ENCODE data around the gene ALDH5A1. TPM values are rescaled to one million over a fixed set of nuclear protein-coding genes. Genes with fewer than 3 reads are reported as not detected.

ALDH5A1 gene
- total RNA-seq, 1 donor from 2014 or later = 12.9 TPM

DNA sequence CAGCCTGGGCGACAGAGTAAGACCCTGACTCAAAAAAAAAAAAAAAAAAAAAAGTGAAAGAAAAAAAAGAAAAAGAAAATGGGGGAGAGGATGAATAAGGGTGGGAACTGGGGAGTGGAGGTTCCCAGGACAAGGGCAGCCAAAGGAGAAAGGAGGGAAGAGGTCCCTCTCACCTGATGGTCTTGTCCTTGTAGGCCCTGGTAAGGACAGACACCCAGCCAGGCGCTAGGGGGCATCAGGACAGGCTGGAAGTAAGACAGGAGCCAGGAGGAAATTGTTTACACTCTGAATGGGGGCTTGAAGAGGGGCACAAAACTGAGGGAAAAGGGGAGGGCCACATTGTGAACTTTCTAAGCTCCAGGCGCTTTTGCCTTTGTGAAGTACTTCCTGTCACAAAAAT is 2.3 kb upstream of the ALDH5A1 start:
- Mint-ChIP-seq H3K4me1 (peaks cover 11% of the 10 kb centered on the region), H3K27ac (ENCODE audit: unreplicated experiment) (no peak overlapping the region), H3K4me3 (peak overlapping the region; percentile 73), H3K36me3 (ENCODE audit: low read depth) (peaks cover 4% of the 10 kb centered on the region), H3K9me3 (peaks cover 7% of the 10 kb centered on the region), H3K27me3 (ENCODE audit: low read depth) (no peaks in the 10 kb centered on the region)
- TF ChIP-seq, protein P1, sequence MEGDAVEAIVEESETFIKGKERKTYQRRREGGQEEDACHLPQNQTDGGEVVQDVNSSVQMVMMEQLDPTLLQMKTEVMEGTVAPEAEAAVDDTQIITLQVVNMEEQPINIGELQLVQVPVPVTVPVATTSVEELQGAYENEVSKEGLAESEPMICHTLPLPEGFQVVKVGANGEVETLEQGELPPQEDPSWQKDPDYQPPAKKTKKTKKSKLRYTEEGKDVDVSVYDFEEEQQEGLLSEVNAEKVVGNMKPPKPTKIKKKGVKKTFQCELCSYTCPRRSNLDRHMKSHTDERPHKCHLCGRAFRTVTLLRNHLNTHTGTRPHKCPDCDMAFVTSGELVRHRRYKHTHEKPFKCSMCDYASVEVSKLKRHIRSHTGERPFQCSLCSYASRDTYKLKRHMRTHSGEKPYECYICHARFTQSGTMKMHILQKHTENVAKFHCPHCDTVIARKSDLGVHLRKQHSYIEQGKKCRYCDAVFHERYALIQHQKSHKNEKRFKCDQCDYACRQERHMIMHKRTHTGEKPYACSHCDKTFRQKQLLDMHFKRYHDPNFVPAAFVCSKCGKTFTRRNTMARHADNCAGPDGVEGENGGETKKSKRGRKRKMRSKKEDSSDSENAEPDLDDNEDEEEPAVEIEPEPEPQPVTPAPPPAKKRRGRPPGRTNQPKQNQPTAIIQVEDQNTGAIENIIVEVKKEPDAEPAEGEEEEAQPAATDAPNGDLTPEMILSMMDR (conservative IDR thresholded peaks at IDR 0.05) = peak; percentile 45
- no peak for DNase-seq (ENCODE audit: low read depth, low spot score)

DNA sequence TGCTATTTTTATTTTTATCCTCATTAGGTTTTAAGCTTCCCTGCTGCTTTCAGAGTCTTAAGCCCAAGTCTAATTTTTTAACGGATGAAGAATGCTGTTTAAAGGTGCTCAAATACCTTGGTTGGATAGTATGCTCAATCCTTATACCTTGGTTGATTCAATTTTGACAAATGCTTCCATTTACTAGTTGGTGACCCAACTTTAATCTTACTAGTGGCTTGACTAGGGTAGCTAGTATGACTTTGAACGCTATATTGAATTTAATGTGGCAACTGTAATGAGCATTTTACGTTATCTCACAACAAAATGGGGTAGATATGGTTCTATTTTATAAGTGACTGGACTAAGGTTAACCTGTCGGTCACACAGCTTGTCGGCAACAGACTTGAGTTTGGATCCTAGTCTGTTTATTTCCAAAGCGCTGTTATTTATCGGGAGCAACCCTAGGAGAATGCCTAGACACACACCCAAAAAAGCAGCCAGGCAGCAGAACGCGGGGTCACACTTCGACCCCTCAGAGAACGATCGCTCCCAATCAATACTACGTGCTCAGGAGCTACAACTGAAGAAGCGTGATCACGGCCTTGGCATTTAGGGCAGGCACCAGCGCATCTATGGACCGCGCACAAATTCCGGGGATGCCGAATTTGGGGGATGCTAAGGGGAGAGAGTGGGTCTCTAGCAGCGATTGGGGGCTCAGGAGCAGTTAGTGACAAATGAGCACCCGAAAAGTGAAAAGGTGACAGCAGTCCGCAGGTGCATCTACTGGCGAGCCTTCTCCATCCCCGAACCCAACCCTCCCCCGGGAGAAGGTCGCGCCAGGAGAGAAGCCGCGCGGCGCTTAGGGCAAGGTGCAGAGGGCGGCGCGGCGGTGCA is 586 bp upstream of the ALDH5A1 start:
- Mint-ChIP-seq H3K4me3 (peak overlapping the region; percentile 89), H3K27me3 (ENCODE audit: low read depth) (no peaks in the 10 kb centered on the region), H3K9me3 (peaks cover 7% of the 10 kb centered on the region), H3K36me3 (ENCODE audit: low read depth) (peaks cover 8% of the 10 kb centered on the region), H3K4me1 (peaks cover 11% of the 10 kb centered on the region), H3K27ac (ENCODE audit: unreplicated experiment) (no peak overlapping the region)
- TF ChIP-seq, protein P1 (conservative IDR thresholded peaks at IDR 0.05) = no peak
- no peak for DNase-seq (ENCODE audit: low read depth, low spot score)

DNA sequence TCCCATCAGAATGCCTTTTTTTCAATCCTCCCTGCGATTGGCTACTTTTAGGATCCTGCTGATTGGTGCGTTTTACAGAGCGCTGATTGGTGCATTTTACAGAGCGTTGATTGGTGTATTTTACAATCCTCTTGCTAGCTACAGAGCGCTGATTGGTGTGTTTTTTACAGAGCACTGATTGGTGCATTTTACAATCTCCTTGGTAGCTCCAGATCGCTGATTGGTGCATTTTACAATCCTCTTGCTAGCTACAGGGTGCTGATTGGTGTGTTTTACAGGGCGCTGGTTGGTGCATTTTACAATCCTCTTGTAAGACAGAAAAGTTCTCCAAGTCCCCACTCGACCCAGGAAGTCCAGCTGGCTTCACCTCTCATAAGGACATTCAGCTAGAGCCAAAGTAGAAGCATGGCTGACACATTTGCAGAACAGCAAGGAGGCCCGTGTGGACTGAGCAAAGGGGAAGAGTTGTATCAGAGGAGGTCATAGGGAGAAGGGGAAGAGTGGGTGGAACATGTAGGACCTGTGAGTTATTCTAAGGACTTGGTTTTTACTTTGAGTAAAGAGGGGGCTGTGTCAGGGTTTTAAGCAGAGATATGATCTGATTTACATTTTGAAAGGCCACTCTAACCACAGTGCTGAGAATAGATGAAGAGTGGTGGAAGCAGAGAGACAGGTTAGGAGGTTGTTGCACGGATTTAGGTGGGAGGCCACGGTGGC is 2.6 kb downstream of the ALDH5A1 start:
- TF ChIP-seq, protein P1 (conservative IDR thresholded peaks at IDR 0.05) = no peak
- no peak for DNase-seq (ENCODE audit: low read depth, low spot score)
- H3K36me3 Mint-ChIP-seq (ENCODE audit: low read depth) = peaks cover 8% of the 10 kb centered on the region
- H3K9me3 Mint-ChIP-seq = peaks cover 7% of the 10 kb centered on the region
- H3K4me3 Mint-ChIP-seq = peak overlapping the region; percentile 36
- no peaks in the 10 kb centered on the region for H3K27me3 Mint-ChIP-seq (ENCODE audit: low read depth)
- peaks cover 11% of the 10 kb centered on the region for H3K4me1 Mint-ChIP-seq
- no peak overlapping the region for H3K27ac Mint-ChIP-seq (ENCODE audit: unreplicated experiment)

DNA sequence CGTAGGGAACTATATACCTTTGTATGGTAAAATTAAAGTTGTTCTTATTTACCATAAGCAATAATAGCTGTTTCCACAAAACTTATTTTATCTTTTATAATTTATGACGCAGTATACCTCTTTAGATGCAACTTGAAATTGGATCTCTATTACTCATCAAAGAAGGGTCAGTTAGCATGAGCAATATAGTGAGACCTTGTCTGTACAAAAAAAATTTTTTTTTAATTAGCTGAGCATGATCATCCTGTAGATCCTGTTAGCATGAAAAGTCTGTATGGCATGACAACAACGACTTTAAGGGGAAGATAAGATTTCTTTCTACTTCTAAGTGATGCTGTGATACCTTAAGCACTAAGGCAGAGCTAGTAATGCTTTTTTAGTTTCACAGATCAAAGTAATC is 5.9 kb downstream of the ALDH5A1 start:
- peaks cover 1% of the 10 kb centered on the region for H3K4me1 Mint-ChIP-seq
- H3K27me3 Mint-ChIP-seq (ENCODE audit: low read depth) = no peaks in the 10 kb centered on the region
- H3K27ac Mint-ChIP-seq (ENCODE audit: unreplicated experiment) = no peak overlapping the region
- peaks cover 15% of the 10 kb centered on the region for H3K36me3 Mint-ChIP-seq (ENCODE audit: low read depth)
- no peak overlapping the region for H3K4me3 Mint-ChIP-seq
- TF ChIP-seq, protein P1 (conservative IDR thresholded peaks at IDR 0.05) = no peak
- DNase-seq (ENCODE audit: low read depth, low spot score) = no peak
- H3K9me3 Mint-ChIP-seq = peaks cover 7% of the 10 kb centered on the region

DNA sequence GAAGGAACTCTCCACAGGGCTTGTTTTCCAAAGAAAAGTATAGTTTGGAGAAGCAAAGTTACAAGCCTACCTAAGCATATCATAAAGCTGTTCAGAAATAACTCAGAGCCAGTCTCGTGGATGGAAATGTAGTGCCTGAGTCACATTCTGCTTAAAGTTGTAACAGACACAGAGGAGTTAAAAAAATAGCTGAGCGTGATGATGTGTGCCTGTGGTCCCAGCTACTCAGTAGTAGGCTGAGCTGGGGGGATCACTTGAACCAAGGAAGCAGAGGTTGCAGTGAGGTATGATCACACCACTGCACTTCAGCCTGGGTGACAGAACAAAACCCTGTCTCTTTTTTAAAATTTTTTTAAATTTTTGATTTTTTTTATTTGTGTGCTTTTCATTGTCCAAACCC is 6.6 kb downstream of the ALDH5A1 start:
- H3K36me3 Mint-ChIP-seq (ENCODE audit: low read depth) = peaks cover 15% of the 10 kb centered on the region
- peaks cover 7% of the 10 kb centered on the region for H3K9me3 Mint-ChIP-seq
- H3K4me3 Mint-ChIP-seq = no peak overlapping the region
- H3K27ac Mint-ChIP-seq (ENCODE audit: unreplicated experiment) = no peak overlapping the region
- TF ChIP-seq, protein P1 (conservative IDR thresholded peaks at IDR 0.05) = no peak
- H3K4me1 Mint-ChIP-seq = no peaks in the 10 kb centered on the region
- DNase-seq (ENCODE audit: low read depth, low spot score) = no peak
- H3K27me3 Mint-ChIP-seq (ENCODE audit: low read depth) = no peaks in the 10 kb centered on the region
